Nephron progenitor cell (in vitro differentiated cells): ENCODE measurements around the gene PPP4R2.

Experiments
- DNase-seq: peaks from one replicate; pipeline ENCODE4 v3.0.0; 2021
- H3K27ac Mint-ChIP-seq: 2 replicates; pipeline ENCODE4 v1.8.0; 2021; ENCODE audit warnings: mild to moderate bottlenecking, moderate library complexity, mixed read lengths
- H3K27me3 Mint-ChIP-seq: 2 replicates; pipeline ENCODE4 v1.8.0; 2021; ENCODE audit warnings: mild to moderate bottlenecking, low read depth, mixed read lengths; ENCODE audit not compliant: poor library complexity
- H3K36me3 Mint-ChIP-seq: 2 replicates; pipeline ENCODE4 v1.8.0; 2021; ENCODE audit warnings: low read depth, mixed read lengths
- H3K4me1 Mint-ChIP-seq: 2 replicates; pipeline ENCODE4 v1.8.0; 2021; ENCODE audit warnings: mixed read lengths
- H3K4me3 Mint-ChIP-seq: 2 replicates; pipeline ENCODE4 v1.8.0; 2021; ENCODE audit warnings: mild to moderate bottlenecking, moderate library complexity, mixed read lengths
- H3K9me3 Mint-ChIP-seq: 2 replicates; pipeline ENCODE4 v1.8.0; 2021; ENCODE audit warnings: mild to moderate bottlenecking, moderate library complexity, mixed read lengths
- TF ChIP-seq, protein P1 (sequence below): fragments of 200-600 bp; sonication (generic); IDR thresholded peaks from 2 replicates; pipeline ENCODE4 v1.5.0; 2021; ENCODE audit warnings: antibody characterized with exemption

The PPP4R2 gene

DNA sequence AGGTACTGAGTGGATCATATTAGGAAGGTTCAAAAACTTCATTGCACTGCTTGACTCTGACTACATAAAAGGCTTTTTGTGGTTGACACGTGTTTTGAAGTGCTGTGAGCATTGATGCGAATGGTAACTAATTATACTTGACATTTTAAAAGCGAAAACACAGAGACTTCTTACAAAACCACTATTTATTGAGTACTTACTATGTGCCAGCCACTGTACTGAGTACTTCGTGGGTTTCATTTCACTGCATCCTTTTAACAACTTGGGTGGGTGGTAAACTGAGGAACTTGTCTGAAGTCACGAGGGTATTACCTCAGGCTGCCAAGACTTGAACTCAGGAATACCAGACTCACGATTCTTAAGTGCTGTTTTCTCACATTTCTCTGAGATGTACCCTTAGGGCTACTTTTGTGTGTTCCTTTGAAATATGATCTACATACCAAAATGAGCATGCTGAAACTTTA, 45.3 kb upstream of the PPP4R2 start:
- H3K36me3 Mint-ChIP-seq, result peaks cover 17% of the 10 kb centered on the region
- DNase-seq, result no peak
- no peaks in the 10 kb centered on the region for H3K9me3 Mint-ChIP-seq
- no peak overlapping the region for H3K4me3 Mint-ChIP-seq
- no peaks in the 10 kb centered on the region for H3K27me3 Mint-ChIP-seq
- TF ChIP-seq, protein P1, sequence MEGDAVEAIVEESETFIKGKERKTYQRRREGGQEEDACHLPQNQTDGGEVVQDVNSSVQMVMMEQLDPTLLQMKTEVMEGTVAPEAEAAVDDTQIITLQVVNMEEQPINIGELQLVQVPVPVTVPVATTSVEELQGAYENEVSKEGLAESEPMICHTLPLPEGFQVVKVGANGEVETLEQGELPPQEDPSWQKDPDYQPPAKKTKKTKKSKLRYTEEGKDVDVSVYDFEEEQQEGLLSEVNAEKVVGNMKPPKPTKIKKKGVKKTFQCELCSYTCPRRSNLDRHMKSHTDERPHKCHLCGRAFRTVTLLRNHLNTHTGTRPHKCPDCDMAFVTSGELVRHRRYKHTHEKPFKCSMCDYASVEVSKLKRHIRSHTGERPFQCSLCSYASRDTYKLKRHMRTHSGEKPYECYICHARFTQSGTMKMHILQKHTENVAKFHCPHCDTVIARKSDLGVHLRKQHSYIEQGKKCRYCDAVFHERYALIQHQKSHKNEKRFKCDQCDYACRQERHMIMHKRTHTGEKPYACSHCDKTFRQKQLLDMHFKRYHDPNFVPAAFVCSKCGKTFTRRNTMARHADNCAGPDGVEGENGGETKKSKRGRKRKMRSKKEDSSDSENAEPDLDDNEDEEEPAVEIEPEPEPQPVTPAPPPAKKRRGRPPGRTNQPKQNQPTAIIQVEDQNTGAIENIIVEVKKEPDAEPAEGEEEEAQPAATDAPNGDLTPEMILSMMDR, result no peak
- peaks cover 16% of the 10 kb centered on the region for H3K4me1 Mint-ChIP-seq
- H3K27ac Mint-ChIP-seq, result no peak overlapping the region

DNA sequence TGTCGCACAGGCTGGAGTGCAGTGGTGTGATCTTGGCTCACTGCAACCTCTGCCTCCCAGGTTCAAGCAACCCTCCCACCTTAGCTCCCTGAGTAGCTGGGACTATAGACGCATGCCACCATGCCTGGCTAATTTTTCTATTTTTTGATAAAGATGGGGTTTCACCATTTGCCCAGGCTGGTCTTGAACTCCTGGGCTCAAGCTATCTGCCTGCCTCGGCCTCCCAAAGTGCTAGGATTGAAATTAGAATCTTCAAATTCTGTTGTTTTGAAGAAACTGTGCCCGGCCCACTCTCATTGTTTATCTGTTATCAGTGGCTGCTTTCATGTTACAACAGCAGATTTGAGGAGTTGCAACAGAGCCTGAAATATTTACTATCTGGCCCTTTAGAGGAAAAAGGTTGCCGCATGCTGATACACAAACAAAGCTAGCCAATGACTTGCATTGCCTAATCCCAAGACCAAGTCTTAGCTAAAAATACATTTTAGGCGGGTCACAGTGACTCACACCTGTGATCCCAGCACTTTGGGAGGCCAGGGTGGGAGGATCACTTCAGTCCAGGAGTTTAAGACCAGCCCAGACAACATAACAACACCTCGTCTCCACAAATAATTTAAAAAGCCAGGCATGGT, 43.2 kb upstream of the PPP4R2 start:
- Mint-ChIP-seq H3K4me3 (no peak overlapping the region), H3K27ac (no peak overlapping the region), H3K27me3 (no peaks in the 10 kb centered on the region), H3K9me3 (no peaks in the 10 kb centered on the region), H3K4me1 (peaks cover 24% of the 10 kb centered on the region), H3K36me3 (peaks cover 25% of the 10 kb centered on the region)
- DNase-seq, result no peak
- TF ChIP-seq, protein P1, result no peak

DNA sequence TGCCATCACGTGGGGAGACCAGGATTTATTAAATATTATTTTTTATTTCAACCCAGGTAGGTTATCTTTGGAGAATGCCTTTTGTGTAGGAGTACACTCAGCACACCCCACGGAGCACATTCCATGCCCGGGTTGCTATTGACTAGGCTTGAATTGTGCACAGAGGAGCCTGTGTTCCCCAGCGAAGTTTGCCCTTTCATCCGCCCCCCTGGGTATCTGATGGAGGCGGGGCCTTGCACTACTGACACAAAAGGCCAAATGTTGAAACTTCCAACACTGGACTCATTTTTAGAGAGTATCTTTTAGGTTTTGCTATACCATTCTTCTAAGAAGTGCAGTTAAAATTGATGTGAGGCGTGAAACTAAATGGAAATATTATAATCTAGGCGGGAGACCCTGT, 39.3 kb upstream of the PPP4R2 start:
- H3K27ac Mint-ChIP-seq, result peak overlapping the region; percentile 50
- H3K9me3 Mint-ChIP-seq, result no peaks in the 10 kb centered on the region
- peaks cover 35% of the 10 kb centered on the region for H3K36me3 Mint-ChIP-seq
- H3K4me3 Mint-ChIP-seq, result no peak overlapping the region
- peaks cover 24% of the 10 kb centered on the region for H3K4me1 Mint-ChIP-seq
- TF ChIP-seq, protein P1, result no peak
- no peaks in the 10 kb centered on the region for H3K27me3 Mint-ChIP-seq
- DNase-seq, result peak; percentile 7

DNA sequence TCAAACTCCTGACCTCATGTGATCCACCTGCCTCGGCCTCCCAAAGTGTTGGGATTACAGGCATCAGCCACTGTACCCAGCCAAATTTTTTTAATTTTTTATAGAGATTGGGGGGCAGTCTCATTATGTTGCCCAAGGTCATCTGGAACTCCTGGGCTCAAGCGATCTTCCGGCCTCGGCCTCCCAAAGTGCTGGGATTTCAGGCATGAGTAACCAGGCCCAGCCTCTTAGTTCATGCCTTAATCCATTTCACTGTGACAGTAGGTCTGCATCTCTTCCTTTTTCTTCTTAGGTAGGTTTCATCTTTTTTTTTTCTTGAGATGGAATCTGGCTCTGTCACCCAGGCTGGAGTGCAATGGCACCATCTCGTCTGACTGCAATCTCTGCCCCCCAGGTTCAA, 37.3 kb upstream of the PPP4R2 start:
- DNase-seq, result no peak
- no peak overlapping the region for H3K4me3 Mint-ChIP-seq
- TF ChIP-seq, protein P1, result no peak
- H3K4me1 Mint-ChIP-seq, result peaks cover 21% of the 10 kb centered on the region
- no peak overlapping the region for H3K27ac Mint-ChIP-seq
- no peaks in the 10 kb centered on the region for H3K9me3 Mint-ChIP-seq
- H3K27me3 Mint-ChIP-seq, result no peaks in the 10 kb centered on the region
- peaks cover 35% of the 10 kb centered on the region for H3K36me3 Mint-ChIP-seq

GRCh38 chr3:72960812-72961518, 35.6 kb upstream of the PPP4R2 start:
- Mint-ChIP-seq H3K27me3 (no peaks in the 10 kb centered on the region), H3K36me3 (peaks cover 21% of the 10 kb centered on the region), H3K9me3 (no peaks in the 10 kb centered on the region), H3K27ac (no peak overlapping the region), H3K4me3 (no peak overlapping the region), H3K4me1 (peaks cover 21% of the 10 kb centered on the region)
- no peak for DNase-seq
- TF ChIP-seq, protein P1, result no peak
